Liver (tissue), 4 donors: ENCODE data around the gene C3orf38. TPM values are rescaled to one million over a fixed set of nuclear protein-coding genes. Genes with fewer than 3 reads are reported as not detected.

Experiments used
- polyA plus RNA-seq, 2 donors: library from polyadenylated mRNA; stranded (reverse) in 1 of 2; unstranded in 1 of 2; fragments of 200-250 nt in 1 of 2; fragments of >200 nt in 1 of 2; fragmentation: Nextera tagmentation in 1 of 2; extraction: Ambion mirVana in 1 of 2; gene quantifications; one replicate each; pipeline versions ENCODE4 v1.2.1 to v1.2.3, GENCODE V29; 2013 to 2015
- total RNA-seq, 2 donors: library from RNA; depleted of rRNA; stranded (reverse); fragments of >200 nt; gene quantifications; one replicate each; pipeline ENCODE4 v1.2.3, GENCODE V29; 2014
- donor health status: healthy.
- donor health status: healthy.
- donor health status: healthy.

Gene C3orf38
- total and polyA plus RNA-seq, 4 donors: 4.6 to 16.0 (median 8.1) TPM

Other genes starting within 250 kb of the C3orf38 start
- 10 to 100 TPM; 45.3 to 46.4 TPM for gene CGGBP1, start 91.0 kb upstream of the C3orf38 start, total RNA-seq
- gene CGGBP1, start 91.0 kb upstream of the C3orf38 start, polyA plus RNA-seq: 10 to 100 TPM; 13.6 to 26.2 TPM
- gene ZNF654, start 90.7 kb upstream of the C3orf38 start, total RNA-seq: 10 to 100 TPM in 1 of 2 donors, 1 to 10 TPM in 1; 7.2 to 10.1 TPM
- gene ZNF654, start 90.7 kb upstream of the C3orf38 start, polyA plus RNA-seq: 1 to 10 TPM; 2.2 to 3.5 TPM